ENCODE results near the gene B3GAT1. TPM values are rescaled to one million over a fixed set of nuclear protein-coding genes. Genes with fewer than 3 reads are reported as not detected.

B3GAT1 gene
- total RNA-seq, 1 donor from 2014 or later: 3.5 TPM

DNA sequence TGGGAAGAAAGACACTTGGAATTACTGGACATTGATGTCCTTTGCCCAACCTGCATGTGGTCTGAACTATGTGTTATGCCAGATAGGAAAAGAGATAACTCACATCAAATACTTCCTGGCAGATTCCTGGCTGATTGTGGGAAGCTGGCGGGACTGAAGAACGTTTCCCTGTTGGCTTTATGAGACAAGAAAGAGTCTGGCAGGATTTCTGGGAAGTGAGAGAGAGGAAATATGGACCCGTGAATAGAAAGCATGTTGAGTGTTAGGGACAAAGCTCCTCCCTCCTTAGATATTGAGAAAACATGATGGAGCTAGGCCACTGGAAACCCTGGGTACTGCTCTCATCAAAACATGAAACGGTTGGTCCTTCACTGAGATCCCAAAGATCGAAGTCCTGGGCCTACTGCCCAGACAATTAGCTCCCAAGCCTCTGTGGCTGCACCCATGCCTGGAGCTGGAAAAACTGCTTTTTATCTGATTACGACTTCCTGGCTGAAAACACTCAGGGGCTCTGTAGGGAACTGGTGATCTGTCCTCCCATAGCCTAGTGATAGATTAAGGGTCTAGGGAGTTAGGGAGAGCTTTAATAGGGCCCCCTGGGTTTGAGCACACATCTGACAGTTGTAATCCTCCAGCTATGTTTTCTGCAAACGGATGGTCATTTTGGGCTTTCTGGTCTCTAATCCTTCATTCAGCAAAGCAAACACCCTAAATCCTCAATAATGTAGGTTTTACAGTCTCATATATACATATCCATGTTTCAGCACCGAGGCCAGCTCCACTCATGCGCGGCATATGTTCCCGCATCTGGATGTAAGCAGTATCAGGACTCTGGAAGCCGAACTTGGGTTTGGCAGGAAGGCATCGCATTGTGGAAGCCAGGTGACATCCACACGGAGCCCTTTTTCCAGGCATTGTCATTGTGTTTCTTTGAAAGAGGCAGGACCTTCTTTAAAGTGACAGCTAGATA lies 6.1 kb upstream of the B3GAT1 start:
- DNase-seq (ENCODE audit: extremely low spot score, unreplicated experiment): no peak
- peaks cover 65% of the 10 kb centered on the region for H3K27me3 Mint-ChIP-seq
- H3K4me1 Mint-ChIP-seq (ENCODE audit: unreplicated experiment): peaks cover 5% of the 10 kb centered on the region
- TF ChIP-seq, protein P1, sequence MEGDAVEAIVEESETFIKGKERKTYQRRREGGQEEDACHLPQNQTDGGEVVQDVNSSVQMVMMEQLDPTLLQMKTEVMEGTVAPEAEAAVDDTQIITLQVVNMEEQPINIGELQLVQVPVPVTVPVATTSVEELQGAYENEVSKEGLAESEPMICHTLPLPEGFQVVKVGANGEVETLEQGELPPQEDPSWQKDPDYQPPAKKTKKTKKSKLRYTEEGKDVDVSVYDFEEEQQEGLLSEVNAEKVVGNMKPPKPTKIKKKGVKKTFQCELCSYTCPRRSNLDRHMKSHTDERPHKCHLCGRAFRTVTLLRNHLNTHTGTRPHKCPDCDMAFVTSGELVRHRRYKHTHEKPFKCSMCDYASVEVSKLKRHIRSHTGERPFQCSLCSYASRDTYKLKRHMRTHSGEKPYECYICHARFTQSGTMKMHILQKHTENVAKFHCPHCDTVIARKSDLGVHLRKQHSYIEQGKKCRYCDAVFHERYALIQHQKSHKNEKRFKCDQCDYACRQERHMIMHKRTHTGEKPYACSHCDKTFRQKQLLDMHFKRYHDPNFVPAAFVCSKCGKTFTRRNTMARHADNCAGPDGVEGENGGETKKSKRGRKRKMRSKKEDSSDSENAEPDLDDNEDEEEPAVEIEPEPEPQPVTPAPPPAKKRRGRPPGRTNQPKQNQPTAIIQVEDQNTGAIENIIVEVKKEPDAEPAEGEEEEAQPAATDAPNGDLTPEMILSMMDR (conservative IDR thresholded peaks at IDR 0.05): no peak
- H3K4me3 Mint-ChIP-seq: no peak overlapping the region
- no peaks in the 10 kb centered on the region for H3K36me3 Mint-ChIP-seq
- H3K27ac Mint-ChIP-seq: no peak overlapping the region
- peaks cover 3% of the 10 kb centered on the region for H3K9me3 Mint-ChIP-seq

DNA sequence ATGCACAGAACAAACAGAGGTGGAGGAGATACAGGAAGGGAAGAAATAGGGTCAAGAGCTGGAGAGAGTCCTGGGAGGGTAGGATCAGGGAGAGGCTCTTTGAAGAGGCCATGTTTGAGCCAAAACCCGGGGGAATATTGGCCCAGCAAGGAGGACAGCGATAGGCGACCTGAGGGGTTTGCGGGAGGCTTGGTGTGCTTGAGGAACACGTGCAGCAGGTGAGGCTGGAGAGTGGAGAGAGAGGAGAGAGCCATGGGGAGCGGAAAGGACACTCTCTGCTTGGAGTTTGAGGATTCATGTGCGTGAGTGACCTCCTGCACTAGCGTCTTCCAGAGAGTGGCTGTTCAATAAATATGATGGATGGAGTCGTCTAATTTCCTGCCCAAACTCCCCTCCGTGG lies 4.7 kb upstream of the B3GAT1 start:
- TF ChIP-seq, protein P1 (conservative IDR thresholded peaks at IDR 0.05): no peak

DNA sequence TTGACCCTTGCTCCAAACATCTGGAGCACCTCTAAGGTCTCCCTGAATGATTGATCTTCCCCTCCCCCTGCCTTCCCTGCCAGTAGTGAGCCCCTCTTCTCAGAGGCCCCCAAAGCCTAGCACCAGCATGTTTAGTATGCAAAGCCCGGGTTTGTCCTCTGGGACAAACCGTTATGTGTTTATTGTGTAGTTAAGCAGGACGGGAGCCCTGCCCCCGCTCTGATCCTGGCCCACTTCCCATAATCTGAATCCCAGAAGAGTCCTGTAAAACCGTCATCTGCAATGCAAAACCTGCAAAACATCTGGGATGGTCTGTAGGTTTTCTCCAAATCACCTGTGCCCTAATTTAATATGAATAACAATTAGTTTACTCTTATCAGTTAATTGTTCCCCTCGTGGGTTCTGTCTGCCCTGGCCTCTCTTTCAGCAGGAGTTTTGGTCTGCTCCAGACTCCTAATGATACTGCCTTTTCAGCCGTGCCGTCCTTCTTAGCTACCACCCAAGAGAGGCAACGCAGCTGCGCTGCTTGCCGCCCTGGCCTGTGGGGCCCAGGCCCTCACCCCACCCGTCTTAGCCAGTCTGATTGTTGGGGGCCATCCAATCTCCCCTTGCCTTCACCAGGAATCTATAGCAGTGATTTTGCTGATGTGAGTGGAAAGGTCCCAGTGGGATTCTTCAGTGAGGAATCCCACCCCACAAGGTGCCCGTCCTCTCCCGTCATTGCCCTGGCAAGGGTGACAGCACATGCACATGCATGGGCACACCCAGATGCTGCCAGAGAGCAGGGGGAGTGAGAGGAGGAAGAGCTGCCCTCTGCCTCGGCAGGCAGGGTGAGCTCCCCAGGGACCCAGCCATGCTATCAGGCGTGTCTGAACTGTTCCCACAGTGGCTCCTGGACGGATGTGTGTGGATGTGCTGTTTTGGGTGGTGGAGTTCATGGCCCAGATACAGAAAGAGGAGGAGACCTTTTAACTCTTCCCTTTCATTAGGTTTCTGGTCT lies 3.0 kb upstream of the B3GAT1 start:
- Mint-ChIP-seq H3K27me3 (peaks cover 78% of the 10 kb centered on the region), H3K27ac (no peak overlapping the region), H3K9me3 (peaks cover 3% of the 10 kb centered on the region), H3K36me3 (no peaks in the 10 kb centered on the region), H3K4me1 (ENCODE audit: unreplicated experiment) (peaks cover 5% of the 10 kb centered on the region), H3K4me3 (peak overlapping the region; percentile 8)
- TF ChIP-seq, protein P1 (conservative IDR thresholded peaks at IDR 0.05): no peak
- DNase-seq (ENCODE audit: extremely low spot score, unreplicated experiment): no peak

More for the DNA sequence above, 4.7 kb upstream of the B3GAT1 start:
- H3K4me1 Mint-ChIP-seq (ENCODE audit: unreplicated experiment): peaks cover 5% of the 10 kb centered on the region
- no peak overlapping the region for H3K27ac Mint-ChIP-seq
- H3K4me3 Mint-ChIP-seq: no peak overlapping the region
- H3K36me3 Mint-ChIP-seq: no peaks in the 10 kb centered on the region
- DNase-seq (ENCODE audit: extremely low spot score, unreplicated experiment): no peak
- peaks cover 3% of the 10 kb centered on the region for H3K9me3 Mint-ChIP-seq
- peaks cover 65% of the 10 kb centered on the region for H3K27me3 Mint-ChIP-seq

DNA sequence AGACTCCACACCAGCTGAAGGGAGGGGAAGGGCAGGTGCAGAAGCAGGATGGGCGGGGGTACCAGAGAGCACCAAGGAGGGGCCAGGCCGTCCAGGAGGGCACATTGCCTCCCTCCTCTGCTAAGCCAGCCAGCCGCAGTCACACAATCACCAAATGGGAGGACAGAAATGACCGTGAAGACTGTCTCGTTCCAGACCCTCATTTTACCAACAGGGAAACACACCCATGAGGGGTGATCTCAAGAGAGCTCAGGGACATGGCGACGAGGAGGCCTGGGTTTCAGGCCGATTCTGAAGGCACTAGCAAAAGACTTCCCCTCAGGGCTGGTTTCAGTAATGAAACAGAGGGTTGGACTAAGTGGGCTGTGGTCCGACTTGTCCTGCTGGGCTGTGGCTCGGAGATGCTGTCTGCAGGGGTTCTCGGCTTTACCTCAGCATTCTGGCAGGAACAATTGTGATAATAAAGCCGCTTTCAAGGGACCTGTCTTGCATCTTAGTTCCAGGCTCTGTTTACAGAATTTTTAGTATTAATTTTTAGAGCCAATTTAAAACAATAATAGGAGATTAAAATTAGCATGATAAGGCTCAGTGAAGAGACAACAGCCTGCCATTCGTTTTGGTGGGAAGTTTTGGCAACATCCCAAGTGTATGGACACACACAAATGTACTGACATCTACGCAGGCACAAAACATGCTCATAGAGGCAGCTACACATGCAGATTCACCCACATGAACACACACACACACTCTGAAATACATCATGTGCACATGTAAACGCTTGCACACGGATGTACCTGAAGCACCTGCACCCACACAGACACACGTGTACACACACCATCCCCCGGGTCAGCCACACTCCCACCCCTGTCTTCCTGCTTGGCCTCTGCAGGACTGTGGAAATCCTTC lies 2.0 kb upstream of the B3GAT1 start:
- H3K4me3 Mint-ChIP-seq: peak overlapping the region; percentile 83
- H3K27ac Mint-ChIP-seq: no peak overlapping the region

More for the DNA sequence above, 2.0 kb upstream of the B3GAT1 start:
- TF ChIP-seq, protein P1 (conservative IDR thresholded peaks at IDR 0.05): no peak
- peaks cover 3% of the 10 kb centered on the region for H3K9me3 Mint-ChIP-seq
- H3K36me3 Mint-ChIP-seq: no peaks in the 10 kb centered on the region
- DNase-seq (ENCODE audit: extremely low spot score, unreplicated experiment): no peak
- H3K4me1 Mint-ChIP-seq (ENCODE audit: unreplicated experiment): peaks cover 5% of the 10 kb centered on the region
- peaks cover 84% of the 10 kb centered on the region for H3K27me3 Mint-ChIP-seq

Data from type B pancreatic cell (in vitro differentiated cells).